ENCODE data around the gene HRK. TPM values are rescaled to one million over a fixed set of nuclear protein-coding genes. Genes with fewer than 3 reads are reported as not detected.

HRK gene
- total and polyA plus RNA-seq, 9 of the 15 experiments (the other 6 are each of a cell fraction or from before 2014, with no cell fraction given), result 0.01 to 0.05 (median 0.04) TPM; not detected in 6

- H3K27ac ChIP-seq (ENCODE audit: extremely low read depth, low read depth, low read length), result no peak overlapping the region
- CTCF ChIA-PET (ENCODE audit: low intra/inter-chr PET ratio), result no interaction called here
- WGBS (ENCODE audit: insufficient coverage, low coverage, missing lambda C conversion rate), result 51% methylated on average over 6 of the region's 6 CpGs
- no peaks in the 10 kb centered on the region for H3K9me3 ChIP-seq (replicated peaks; ENCODE audit: control insufficient read depth, insufficient read depth, low read depth, low read length)
- no peak overlapping the region for H3K4me3 ChIP-seq
- H3K27me3 ChIP-seq (ENCODE audit: control insufficient read depth in 2 of 2, insufficient read depth in 2 of 2, low read length in 2 of 2), result no peaks in the 10 kb centered on the region
- H3K9me1 ChIP-seq (ENCODE audit: control insufficient read depth, insufficient read depth, low read length), result no peaks in the 10 kb centered on the region
- H3K79me2 ChIP-seq (ENCODE audit: control insufficient read depth, insufficient read depth, low read length), result no peaks in the 10 kb centered on the region
- peaks cover 6% of the 10 kb centered on the region; the same call in 1 of the 3 replicates for H3K36me3 ChIP-seq (ENCODE audit: control insufficient read depth, insufficient read depth, low read length)
- no peak for ATAC-seq
- no peak for FAIRE-seq
- intact Hi-C loops (cut with micrococcal nuclease) (no loop called here), in situ Hi-C loops (cut with MboI) (no loop called here)
- no peaks in the 10 kb centered on the region for H4K20me1 ChIP-seq (replicated peaks; ENCODE audit: control insufficient read depth, insufficient read depth, low read length)
- no peak overlapping the region for H3K9ac ChIP-seq (ENCODE audit: insufficient read depth in 1 of 2, low read depth in 2 of 2, low read length in 2 of 2)
- no TSS peak for BruUV-seq (replicated peaks)
- H2AFZ ChIP-seq (ENCODE audit: low read depth, low read length), result no peak overlapping the region
- no peak for DNase-seq (ENCODE audit: extremely low read depth in 1 of 4, low spot score in 3 of 4)
- no peaks in the 10 kb centered on the region for H3K4me1 ChIP-seq (replicated peaks in 1 of 2; ENCODE audit: control insufficient read depth in 2 of 2, insufficient read depth in 2 of 2, low read length in 2 of 2)
- POLR2A ChIA-PET, result no interaction called here
- no peak overlapping the region for H3K4me2 ChIP-seq (ENCODE audit: insufficient read depth, low read length)
- no peak for TF ChIP-seq CXXC5 (CRISPR knock-in tag; IDR thresholded peaks at IDR 0.05)
- TF ChIP-seq PURB (CRISPR knock-in tag; IDR thresholded peaks at IDR 0.05; ENCODE audit: low read depth), result no peak
- TF ChIP-seq CREB3L1 (IDR thresholded peaks at IDR 0.05; ENCODE audit: borderline replicate concordance, low read depth), result no peak
- no peak for TF ChIP-seq ZSCAN29 (IDR thresholded peaks at IDR 0.05)
- no peak for TF ChIP-seq LEF1 (IDR thresholded peaks at IDR 0.05)
- TF ChIP-seq SRSF1 (IDR thresholded peaks at IDR 0.05; ENCODE audit: low read depth, low read length), result no peak
- TF ChIP-seq SMARCA5 (IDR thresholded peaks at IDR 0.05), result no peak
- no peak for TF ChIP-seq NR0B1 (IDR thresholded peaks at IDR 0.05; ENCODE audit: partially characterized antibody)
- TF ChIP-seq RBM34 (IDR thresholded peaks at IDR 0.05; ENCODE audit: borderline replicate concordance, insufficient read depth, low read length), result no peak
- TF ChIP-seq NFE2 (IDR thresholded peaks at IDR 0.05; ENCODE audit: low read depth), result no peak
- TF ChIP-seq MCM2 (IDR thresholded peaks at IDR 0.05; ENCODE audit: low read depth), result no peak
- TF ChIP-seq CUX1 (CRISPR knock-in tag; IDR thresholded peaks at IDR 0.05), result no peak
- no peak for TF ChIP-seq XRCC5 (IDR thresholded peaks at IDR 0.05; ENCODE audit: low read depth, low read length)
- no peak for TF ChIP-seq FOXP4 (CRISPR knock-in tag; IDR thresholded peaks at IDR 0.05; ENCODE audit: borderline replicate concordance)
These were observed 48.9 kb downstream of the HRK start for GRCh38 chr12:116832353-116832752.
